ENCODE results near the gene SPAG8. TPM values are rescaled to one million over a fixed set of nuclear protein-coding genes. Genes with fewer than 3 reads are reported as not detected.

SPAG8 gene
- total and polyA plus RNA-seq, 2 donors (not counting 1 experiment from before 2014, with no cell fraction given), result 2.0 to 5.4 TPM

DNA sequence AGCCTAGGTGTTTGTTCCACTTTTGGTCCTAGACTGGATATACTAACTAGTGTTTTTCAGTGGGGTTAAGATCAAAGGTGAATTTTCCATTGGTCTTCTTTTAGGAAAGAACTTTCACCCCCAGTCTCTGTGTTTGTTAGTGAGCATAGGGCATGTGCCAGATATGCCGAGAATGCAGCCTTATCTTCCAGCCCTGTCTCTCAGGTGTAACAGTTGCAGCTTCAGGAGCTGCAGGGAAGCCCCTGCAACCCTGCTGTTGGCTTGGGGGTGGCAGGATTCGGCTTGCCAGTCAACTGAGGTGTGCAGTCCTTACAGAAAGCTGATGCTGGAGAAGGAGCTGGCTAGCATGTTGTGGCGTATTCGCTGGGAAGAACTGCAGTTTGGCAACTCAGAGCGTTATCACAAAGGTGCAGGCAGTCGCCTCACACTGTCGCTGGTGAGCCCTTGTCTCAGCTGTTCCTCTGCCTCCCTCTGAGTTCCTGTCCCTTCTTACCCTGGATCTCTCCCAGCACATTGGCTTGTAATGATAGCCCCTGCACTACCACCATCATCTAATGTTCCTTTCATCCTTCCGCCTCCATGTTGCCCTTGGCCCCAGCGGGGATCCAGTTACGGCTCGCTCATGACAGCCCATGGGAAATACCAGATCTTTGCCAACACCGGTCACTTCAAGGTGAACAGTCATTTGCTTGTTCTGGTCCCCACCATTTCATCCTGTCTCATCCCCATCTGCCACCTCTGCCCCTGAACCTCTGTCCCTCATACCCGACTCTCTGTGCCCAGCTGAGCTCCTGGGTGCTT lies 10.5 kb downstream of the SPAG8 start:
- H3K27me3 ChIP-seq (replicated peaks in 1 of 4; ENCODE audit: control extremely low read depth in 1 of 4, control insufficient read depth in 3 of 4, insufficient read depth in 4 of 4, low read length in 3 of 4), result no peaks in the 10 kb centered on the region
- H3K27ac Mint-ChIP-seq, result no peak overlapping the region
- H3K4me2 ChIP-seq (replicated peaks; ENCODE audit: low read depth, low read length, poor library complexity, severe bottlenecking), result no peak overlapping the region
- H3K4me1 Mint-ChIP-seq, result no peaks in the 10 kb centered on the region
- no peaks in the 10 kb centered on the region for H3K4me1 ChIP-seq (ENCODE audit: control insufficient read depth in 2 of 2, insufficient read depth in 2 of 2, low read length in 2 of 2)
- no peaks in the 10 kb centered on the region for H3K9me3 Mint-ChIP-seq (ENCODE audit: insufficient read depth)
- ChIA-PET POLR2A (no interaction called here), CTCF (interaction anchor here (1.2 to 1.7 kb wide), 4 partner anchors 11 to 81 kb away, joined by 4 to 7 read pairs (median 5); no protein-coding TSS in a partner anchor)
- H3K9me3 ChIP-seq (ENCODE audit: control extremely low read depth in 1 of 3, control insufficient read depth in 2 of 3, insufficient read depth in 1 of 3, low read length in 2 of 3), result no peaks in the 10 kb centered on the region
- no peak overlapping the region for H3K4me3 ChIP-seq (ENCODE audit: control extremely low read depth in 1 of 5, extremely low read depth in 1 of 5, insufficient read depth in 1 of 5, low read depth in 2 of 5, low read length in 4 of 5)
- DNase-seq, result no peak
- no peak overlapping the region for H3K4me3 Mint-ChIP-seq
- no peaks in the 10 kb centered on the region for H3K79me2 ChIP-seq (ENCODE audit: control insufficient read depth, insufficient read depth, low read length)
- intact Hi-C loops (cut with micrococcal nuclease), result no loop called here
- H4K20me1 ChIP-seq (ENCODE audit: control insufficient read depth, insufficient read depth, low read length, poor library complexity, severe bottlenecking), result no peaks in the 10 kb centered on the region
- no peak overlapping the region for H3K27ac ChIP-seq (ENCODE audit: low read length in 2 of 2)
- 97% methylated on average over 13 of the region's 13 CpGs for WGBS (ENCODE audit: insufficient coverage)
- H3K9ac ChIP-seq (ENCODE audit: low read length), result no peak overlapping the region
- no peak for ATAC-seq (ENCODE audit: low read depth)
- peaks cover 0 to 16% of the 10 kb centered on the region in 2 experiments for H3K36me3 ChIP-seq (replicated peaks in 1 of 2; ENCODE audit: control extremely low read depth in 1 of 2, control insufficient read depth in 1 of 2, extremely low read depth in 1 of 2, insufficient read depth in 2 of 2, low read length in 1 of 2)
- TF ChIP-seq, protein P1, sequence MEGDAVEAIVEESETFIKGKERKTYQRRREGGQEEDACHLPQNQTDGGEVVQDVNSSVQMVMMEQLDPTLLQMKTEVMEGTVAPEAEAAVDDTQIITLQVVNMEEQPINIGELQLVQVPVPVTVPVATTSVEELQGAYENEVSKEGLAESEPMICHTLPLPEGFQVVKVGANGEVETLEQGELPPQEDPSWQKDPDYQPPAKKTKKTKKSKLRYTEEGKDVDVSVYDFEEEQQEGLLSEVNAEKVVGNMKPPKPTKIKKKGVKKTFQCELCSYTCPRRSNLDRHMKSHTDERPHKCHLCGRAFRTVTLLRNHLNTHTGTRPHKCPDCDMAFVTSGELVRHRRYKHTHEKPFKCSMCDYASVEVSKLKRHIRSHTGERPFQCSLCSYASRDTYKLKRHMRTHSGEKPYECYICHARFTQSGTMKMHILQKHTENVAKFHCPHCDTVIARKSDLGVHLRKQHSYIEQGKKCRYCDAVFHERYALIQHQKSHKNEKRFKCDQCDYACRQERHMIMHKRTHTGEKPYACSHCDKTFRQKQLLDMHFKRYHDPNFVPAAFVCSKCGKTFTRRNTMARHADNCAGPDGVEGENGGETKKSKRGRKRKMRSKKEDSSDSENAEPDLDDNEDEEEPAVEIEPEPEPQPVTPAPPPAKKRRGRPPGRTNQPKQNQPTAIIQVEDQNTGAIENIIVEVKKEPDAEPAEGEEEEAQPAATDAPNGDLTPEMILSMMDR (IDR thresholded peaks at IDR 0.05), result no peak
- no peaks in the 10 kb centered on the region for H3K27me3 Mint-ChIP-seq
- H2AFZ ChIP-seq (ENCODE audit: insufficient read depth, low read depth, low read length, poor library complexity, severe bottlenecking), result no peak overlapping the region

DNA sequence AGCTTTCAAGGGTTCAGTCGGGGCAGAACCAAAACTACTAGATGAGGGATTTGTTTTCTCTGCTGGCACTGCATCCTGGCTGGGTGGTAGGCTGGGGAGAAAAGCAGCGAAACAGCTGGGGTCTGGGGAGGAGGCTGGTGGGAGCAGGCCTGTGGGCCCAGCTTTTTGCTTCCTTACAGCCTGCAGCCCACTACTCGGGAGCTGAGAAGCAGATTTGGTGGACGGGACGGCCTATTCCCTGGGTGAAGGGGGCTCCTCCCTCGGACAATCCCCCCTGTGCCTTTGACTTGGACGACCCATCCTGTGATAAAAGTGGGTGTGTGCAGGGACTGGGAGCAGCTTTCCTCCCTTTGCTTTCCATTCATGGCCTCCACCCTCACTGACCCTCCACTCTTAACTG lies 11.5 kb downstream of the SPAG8 start:
- H3K9ac ChIP-seq (ENCODE audit: low read length), result no peak overlapping the region
- H3K4me1 Mint-ChIP-seq, result no peaks in the 10 kb centered on the region
- no peaks in the 10 kb centered on the region for H3K4me1 ChIP-seq (ENCODE audit: control insufficient read depth in 2 of 2, insufficient read depth in 2 of 2, low read length in 2 of 2)
- H3K27ac ChIP-seq (ENCODE audit: low read length in 2 of 2), result no peak overlapping the region
- ATAC-seq (ENCODE audit: low read depth), result no peak
- H4K20me1 ChIP-seq (ENCODE audit: control insufficient read depth, insufficient read depth, low read length, poor library complexity, severe bottlenecking), result no peaks in the 10 kb centered on the region
- WGBS (ENCODE audit: insufficient coverage), result 95% methylated on average over 6 of the region's 7 CpGs
- POLR2A ChIA-PET, result no interaction called here
- H3K4me3 Mint-ChIP-seq, result no peak overlapping the region
- no peak for DNase-seq
- H3K36me3 ChIP-seq (replicated peaks in 1 of 2; ENCODE audit: control extremely low read depth in 1 of 2, control insufficient read depth in 1 of 2, extremely low read depth in 1 of 2, insufficient read depth in 2 of 2, low read length in 1 of 2), result peaks cover 0 to 6% of the 10 kb centered on the region in 2 experiments
- intact Hi-C loops (cut with micrococcal nuclease), result no loop called here
- no peaks in the 10 kb centered on the region for H3K27me3 Mint-ChIP-seq
- H3K4me3 ChIP-seq (ENCODE audit: control extremely low read depth in 1 of 5, extremely low read depth in 1 of 5, insufficient read depth in 1 of 5, low read depth in 2 of 5, low read length in 4 of 5), result no peak overlapping the region
- H3K27ac Mint-ChIP-seq, result no peak overlapping the region
- H3K9me3 Mint-ChIP-seq (ENCODE audit: insufficient read depth), result no peaks in the 10 kb centered on the region
- no peak overlapping the region for H2AFZ ChIP-seq (ENCODE audit: insufficient read depth, low read depth, low read length, poor library complexity, severe bottlenecking)
- TF ChIP-seq EZH2 (IDR thresholded peaks at IDR 0.05; ENCODE audit: borderline replicate concordance, insufficient read depth, low read depth, low read length, poor library complexity, severe bottlenecking), result no peak
- TF ChIP-seq, protein P1 (IDR thresholded peaks at IDR 0.05), result no peak
- H3K4me2 ChIP-seq (replicated peaks; ENCODE audit: low read depth, low read length, poor library complexity, severe bottlenecking), result no peak overlapping the region
- H3K9me3 ChIP-seq (ENCODE audit: control extremely low read depth in 1 of 3, control insufficient read depth in 2 of 3, insufficient read depth in 1 of 3, low read length in 2 of 3), result no peaks in the 10 kb centered on the region
- CTCF ChIA-PET, result interaction anchor here (0.8 to 1.9 kb wide), 4 partner anchors 10 to 82 kb away, joined by 3 to 8 read pairs (median 6); no protein-coding TSS in a partner anchor
- no peaks in the 10 kb centered on the region for H3K27me3 ChIP-seq (replicated peaks in 1 of 4; ENCODE audit: control extremely low read depth in 1 of 4, control insufficient read depth in 3 of 4, insufficient read depth in 4 of 4, low read length in 3 of 4)
- H3K79me2 ChIP-seq (ENCODE audit: control insufficient read depth, insufficient read depth, low read length), result no peaks in the 10 kb centered on the region

Measured in B cell (primary cell).